ENCODE results near the gene RAB36. TPM values are rescaled to one million over a fixed set of nuclear protein-coding genes. Genes with fewer than 3 reads are reported as not detected.

RAB36 gene
- polyA plus RNA-seq, 1 of the 3 experiments (the other 2 are of a cell fraction) = 6.6 TPM

DNA sequence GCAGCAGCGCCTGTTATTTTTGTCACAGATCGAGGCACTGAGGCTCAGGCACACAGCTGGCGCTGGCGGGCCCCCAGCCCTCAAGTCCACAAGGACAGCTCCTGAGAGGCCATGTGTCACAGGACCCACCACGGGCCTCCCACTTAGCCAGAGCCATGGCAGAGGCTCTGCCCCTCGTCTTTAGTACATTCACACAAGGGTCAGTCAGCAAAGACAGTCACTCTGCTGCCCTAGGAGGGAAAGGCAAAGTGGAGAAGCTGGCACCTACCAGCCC lies 45.8 kb upstream of the RAB36 start:
- H3K9ac ChIP-seq = no peak overlapping the region
- no peak overlapping the region for H2AFZ ChIP-seq (ENCODE audit: low read depth)
- no peaks in the 10 kb centered on the region for H3K79me2 ChIP-seq (ENCODE audit: insufficient read depth)
- H3F3A ChIP-seq (replicated peaks; ENCODE audit: insufficient read depth) = no peaks in the 10 kb centered on the region
- POLR2A ChIA-PET = no interaction called here
- no peaks in the 10 kb centered on the region for H3K36me3 ChIP-seq (replicated peaks in 1 of 2; ENCODE audit: control insufficient read depth in 1 of 2, insufficient read depth in 2 of 2, low read length in 1 of 2)
- no peak overlapping the region; a peak in 1 of 4 replicates for H3K27ac ChIP-seq (ENCODE audit: low read depth in 2 of 2, low read length in 1 of 2)
- no peaks in the 10 kb centered on the region for H4K20me1 ChIP-seq (ENCODE audit: insufficient read depth)
- no peak overlapping the region for H3K4me2 ChIP-seq
- H3K9me3 ChIP-seq = no peaks in the 10 kb centered on the region
- TF ChIP-seq, protein P1, sequence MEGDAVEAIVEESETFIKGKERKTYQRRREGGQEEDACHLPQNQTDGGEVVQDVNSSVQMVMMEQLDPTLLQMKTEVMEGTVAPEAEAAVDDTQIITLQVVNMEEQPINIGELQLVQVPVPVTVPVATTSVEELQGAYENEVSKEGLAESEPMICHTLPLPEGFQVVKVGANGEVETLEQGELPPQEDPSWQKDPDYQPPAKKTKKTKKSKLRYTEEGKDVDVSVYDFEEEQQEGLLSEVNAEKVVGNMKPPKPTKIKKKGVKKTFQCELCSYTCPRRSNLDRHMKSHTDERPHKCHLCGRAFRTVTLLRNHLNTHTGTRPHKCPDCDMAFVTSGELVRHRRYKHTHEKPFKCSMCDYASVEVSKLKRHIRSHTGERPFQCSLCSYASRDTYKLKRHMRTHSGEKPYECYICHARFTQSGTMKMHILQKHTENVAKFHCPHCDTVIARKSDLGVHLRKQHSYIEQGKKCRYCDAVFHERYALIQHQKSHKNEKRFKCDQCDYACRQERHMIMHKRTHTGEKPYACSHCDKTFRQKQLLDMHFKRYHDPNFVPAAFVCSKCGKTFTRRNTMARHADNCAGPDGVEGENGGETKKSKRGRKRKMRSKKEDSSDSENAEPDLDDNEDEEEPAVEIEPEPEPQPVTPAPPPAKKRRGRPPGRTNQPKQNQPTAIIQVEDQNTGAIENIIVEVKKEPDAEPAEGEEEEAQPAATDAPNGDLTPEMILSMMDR (IDR thresholded peaks at IDR 0.05) = no peak
- TF ChIP-seq EZH2phosphoT487 (IDR thresholded peaks at IDR 0.05; ENCODE audit: borderline replicate concordance, low read depth) (no peak), JUND (IDR thresholded peaks at IDR 0.05) (no peak), FOXJ3 (CRISPR knock-in tag; IDR thresholded peaks at IDR 0.05) (no peak), GABPA (IDR thresholded peaks at IDR 0.05; ENCODE audit: low read depth) (no peak), NFIC (IDR thresholded peaks at IDR 0.05; ENCODE audit: borderline replicate concordance) (no peak), GATA2 (CRISPR knock-in tag; IDR thresholded peaks at IDR 0.05) (no peak), ELF1 (IDR thresholded peaks at IDR 0.05) (no peak), POLR2AphosphoS5 (IDR thresholded peaks at IDR 0.05; ENCODE audit: low read depth, low read length) (no peak)
- TF ChIP-seq, protein P2, sequence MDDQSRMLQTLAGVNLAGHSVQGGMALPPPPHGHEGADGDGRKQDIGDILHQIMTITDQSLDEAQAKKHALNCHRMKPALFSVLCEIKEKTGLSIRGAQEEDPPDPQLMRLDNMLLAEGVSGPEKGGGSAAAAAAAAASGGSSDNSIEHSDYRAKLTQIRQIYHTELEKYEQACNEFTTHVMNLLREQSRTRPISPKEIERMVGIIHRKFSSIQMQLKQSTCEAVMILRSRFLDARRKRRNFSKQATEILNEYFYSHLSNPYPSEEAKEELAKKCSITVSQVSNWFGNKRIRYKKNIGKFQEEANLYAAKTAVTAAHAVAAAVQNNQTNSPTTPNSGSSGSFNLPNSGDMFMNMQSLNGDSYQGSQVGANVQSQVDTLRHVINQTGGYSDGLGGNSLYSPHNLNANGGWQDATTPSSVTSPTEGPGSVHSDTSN (IDR thresholded peaks at IDR 0.05) = no peak
- TF ChIP-seq, protein P3, sequence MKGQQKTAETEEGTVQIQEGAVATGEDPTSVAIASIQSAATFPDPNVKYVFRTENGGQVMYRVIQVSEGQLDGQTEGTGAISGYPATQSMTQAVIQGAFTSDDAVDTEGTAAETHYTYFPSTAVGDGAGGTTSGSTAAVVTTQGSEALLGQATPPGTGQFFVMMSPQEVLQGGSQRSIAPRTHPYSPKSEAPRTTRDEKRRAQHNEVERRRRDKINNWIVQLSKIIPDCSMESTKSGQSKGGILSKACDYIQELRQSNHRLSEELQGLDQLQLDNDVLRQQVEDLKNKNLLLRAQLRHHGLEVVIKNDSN (IDR thresholded peaks at IDR 0.05; ENCODE audit: borderline replicate concordance, low read depth) = no peak
- no peak overlapping the region for H3K4me3 ChIP-seq (ENCODE audit: low read depth in 2 of 2, low read length in 1 of 2)
- no peaks in the 10 kb centered on the region for H3K27me3 ChIP-seq (ENCODE audit: insufficient read depth)
- H3K4me1 ChIP-seq (ENCODE audit: control insufficient read depth in 1 of 2, insufficient read depth in 2 of 2, low read depth in 1 of 2, low read length in 1 of 2) = peaks cover 0 to 48% of the 10 kb centered on the region in 2 experiments; a peak in 1 of 4 replicates
- WGBS (ENCODE audit: low lambda C conversion rate) = no CpG with 5 or more reads among the region's 6 CpGs
- no peak for DNase-seq
- H3K9me2 ChIP-seq = no peaks in the 10 kb centered on the region
- CTCF ChIA-PET = interaction anchor here (0.7 to 1.5 kb wide), 5 partner anchors 9 to 142 kb away, joined by 3 to 5 read pairs (median 3); partner anchors contain the start of gene GNAZ

DNA sequence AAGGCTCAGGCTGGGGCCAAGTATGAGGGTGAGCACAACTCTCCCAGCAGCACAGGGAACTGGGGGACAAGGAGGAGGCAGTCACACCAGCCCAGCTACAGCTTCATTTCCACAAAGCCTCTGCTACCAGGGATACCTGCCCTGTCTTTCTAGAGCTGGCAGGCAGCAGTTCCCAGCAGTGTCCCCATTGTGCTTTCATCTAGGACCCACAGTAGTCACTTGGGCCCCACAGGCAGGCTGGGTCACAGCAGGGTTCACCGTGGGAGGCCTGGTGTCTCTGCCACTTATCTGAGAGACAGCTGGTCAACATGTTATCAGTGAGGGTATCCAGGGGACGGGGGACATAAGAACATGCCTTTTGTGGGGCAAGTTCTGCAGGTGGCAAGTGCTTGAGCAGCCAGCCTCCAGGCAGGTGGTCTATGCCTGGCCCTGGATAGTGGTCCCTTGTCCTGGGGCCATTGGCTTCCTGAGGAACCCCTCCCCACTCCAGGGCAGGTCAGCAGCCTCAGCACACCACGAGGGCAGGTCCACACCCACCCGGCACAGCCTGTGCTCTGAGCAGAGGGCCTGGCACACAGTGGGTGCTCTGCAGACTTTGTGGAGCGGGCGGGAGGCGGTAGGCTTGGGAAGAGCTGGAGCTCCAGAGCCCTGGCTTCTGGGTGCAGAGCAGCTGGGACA lies 45.0 kb upstream of the RAB36 start:
- peaks cover 0 to 50% of the 10 kb centered on the region in 2 experiments; a peak in 1 of 4 replicates for H3K4me1 ChIP-seq (ENCODE audit: control insufficient read depth in 1 of 2, insufficient read depth in 2 of 2, low read depth in 1 of 2, low read length in 1 of 2)
- no peaks in the 10 kb centered on the region for H3K36me3 ChIP-seq (replicated peaks in 1 of 2; ENCODE audit: control insufficient read depth in 1 of 2, insufficient read depth in 2 of 2, low read length in 1 of 2)
- DNase-seq = no peak
- 33% methylated on average over 1 of the region's 7 CpGs for WGBS (ENCODE audit: low lambda C conversion rate)
- no peaks in the 10 kb centered on the region for H4K20me1 ChIP-seq (ENCODE audit: insufficient read depth)
- H3K9me2 ChIP-seq = no peaks in the 10 kb centered on the region
- no peaks in the 10 kb centered on the region for H3K27me3 ChIP-seq (ENCODE audit: insufficient read depth)
- no peak overlapping the region for H3K9ac ChIP-seq
- POLR2A ChIA-PET = no interaction called here
- no peak overlapping the region for H3K4me3 ChIP-seq (ENCODE audit: low read depth in 2 of 2, low read length in 1 of 2)
- H3F3A ChIP-seq (replicated peaks; ENCODE audit: insufficient read depth) = no peaks in the 10 kb centered on the region
- CTCF ChIA-PET = interaction anchor here (0.5 to 1.5 kb wide), 5 partner anchors 10 to 142 kb away, joined by 3 to 5 read pairs (median 3); no protein-coding TSS in a partner anchor
- no peaks in the 10 kb centered on the region for H3K9me3 ChIP-seq
- no peak overlapping the region; a peak in 1 of 4 replicates for H3K27ac ChIP-seq (ENCODE audit: low read depth in 2 of 2, low read length in 1 of 2)
- TF ChIP-seq, protein P1 (IDR thresholded peaks at IDR 0.05) = no peak
- TF ChIP-seq, protein P4, sequence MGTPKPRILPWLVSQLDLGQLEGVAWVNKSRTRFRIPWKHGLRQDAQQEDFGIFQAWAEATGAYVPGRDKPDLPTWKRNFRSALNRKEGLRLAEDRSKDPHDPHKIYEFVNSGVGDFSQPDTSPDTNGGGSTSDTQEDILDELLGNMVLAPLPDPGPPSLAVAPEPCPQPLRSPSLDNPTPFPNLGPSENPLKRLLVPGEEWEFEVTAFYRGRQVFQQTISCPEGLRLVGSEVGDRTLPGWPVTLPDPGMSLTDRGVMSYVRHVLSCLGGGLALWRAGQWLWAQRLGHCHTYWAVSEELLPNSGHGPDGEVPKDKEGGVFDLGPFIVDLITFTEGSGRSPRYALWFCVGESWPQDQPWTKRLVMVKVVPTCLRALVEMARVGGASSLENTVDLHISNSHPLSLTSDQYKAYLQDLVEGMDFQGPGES (IDR thresholded peaks at IDR 0.05; ENCODE audit: low read depth, low read length) = no peak
- no peak for TF ChIP-seq FOXJ3 (CRISPR knock-in tag; IDR thresholded peaks at IDR 0.05)
- TF ChIP-seq RXRA (IDR thresholded peaks at IDR 0.05; ENCODE audit: borderline replicate concordance, low read depth) = no peak
- TF ChIP-seq TAF1 (IDR thresholded peaks at IDR 0.05; ENCODE audit: borderline replicate concordance, low read depth, low read length) = no peak
- no peak for TF ChIP-seq FOXM1 (IDR thresholded peaks at IDR 0.05; ENCODE audit: low read depth)
- TF ChIP-seq TCF12 (IDR thresholded peaks at IDR 0.05) = no peak
- no peak for TF ChIP-seq TEAD4 (IDR thresholded peaks at IDR 0.05; ENCODE audit: borderline replicate concordance, insufficient read depth)
- no peak for TF ChIP-seq YY1 (IDR thresholded peaks at IDR 0.05; ENCODE audit: low read depth)
- no peak overlapping the region for H2AFZ ChIP-seq (ENCODE audit: low read depth)
- no peak overlapping the region for H3K4me2 ChIP-seq
- no peaks in the 10 kb centered on the region for H3K79me2 ChIP-seq (ENCODE audit: insufficient read depth)

Data from SK-N-SH (cell line).